ENCODE results near the gene CPE.

GRCh38 chr4:165410214-165410613 is 31.4 kb downstream of the CPE start:
- TF ChIP-seq CTCF (IDR thresholded peaks at IDR 0.05; ENCODE audit: low read length) (no peak), EZH2 (optimal IDR thresholded peaks at IDR 0.05; ENCODE audit: low read depth, low read length) (no peak), EZH2phosphoT487 (IDR thresholded peaks at IDR 0.05; ENCODE audit: low read length) (no peak)
